ENCODE results near the gene NSRP1. TPM values are rescaled to one million over a fixed set of nuclear protein-coding genes. Genes with fewer than 3 reads are reported as not detected.

NSRP1 gene
- total RNA-seq, 4 donors from 2014 or later: 16.2 to 60.2 (median 42.7) TPM

- no peaks in the 10 kb centered on the region for H3K36me3 ChIP-seq
- in situ Hi-C loops (cut with MboI; ENCODE audit: low pct_ligation_motif_present in 1 of 4, low pct_unique_long_range_greater_than_20kb in 1 of 4, low sequenced_read_pairs in 3 of 4): no loop called here
- no peak overlapping the region for H3K4me3 ChIP-seq
- no peak for DNase-seq
- H3K27ac ChIP-seq: no peak overlapping the region
- no peak for TF ChIP-seq EP300 (IDR thresholded peaks at IDR 0.05; ENCODE audit: low read depth)
- no peak for TF ChIP-seq CTCF (IDR thresholded peaks at IDR 0.05)
- TF ChIP-seq POLR2A (IDR thresholded peaks at IDR 0.05): no peak
- TF ChIP-seq POLR2AphosphoS5 (IDR thresholded peaks at IDR 0.05): no peak
- no peaks in the 10 kb centered on the region for H3K4me1 ChIP-seq
- no peaks in the 10 kb centered on the region for H3K9me3 ChIP-seq
- 60% methylated on average over 3 of the region's 3 CpGs; no CpG with 5 or more reads in 1 of the 2 donors for WGBS, 2 donors (ENCODE audit: low coverage in 1 of 2)
- intact Hi-C loops (cut with DNase I; ENCODE audit: low total_unique reads): no loop called here
- peaks cover 4% of the 10 kb centered on the region for H3K27me3 ChIP-seq
These were observed 91.6 kb downstream of the NSRP1 start for GRCh38 chr17:30208214-30208613.

DNA sequence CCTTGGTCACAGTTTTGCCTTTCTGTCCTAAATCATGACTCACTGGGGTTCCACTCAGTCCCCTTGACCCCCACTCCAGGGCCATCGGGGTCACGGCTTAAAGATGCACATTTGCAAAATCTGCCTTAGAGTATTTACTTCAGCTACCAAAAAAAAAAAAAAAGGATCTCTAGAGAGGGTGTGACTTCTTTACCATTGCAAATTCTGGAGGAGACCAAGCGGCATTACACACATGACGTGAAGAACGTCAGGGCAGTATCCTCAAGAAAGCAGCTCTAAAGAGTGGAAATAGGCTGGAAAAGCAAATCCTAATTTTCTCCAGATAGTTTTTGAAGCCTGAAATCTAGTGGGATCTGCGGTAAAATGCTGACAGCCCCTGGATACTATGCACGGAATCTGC is 93.3 kb downstream of the NSRP1 start:
- Histone ChIP-seq H3K27me3 (no peaks in the 10 kb centered on the region), H3K36me3 (no peaks in the 10 kb centered on the region), H3K4me3 (no peak overlapping the region), H3K4me1 (no peaks in the 10 kb centered on the region), H3K27ac (no peak overlapping the region), H3K9me3 (no peaks in the 10 kb centered on the region)
- 90 to 95% methylated on average over 5 to 7 of the region's 7 CpGs for WGBS, 2 donors (ENCODE audit: low coverage in 1 of 2)
- DNase-seq: no peak
- TF ChIP-seq POLR2AphosphoS5 (IDR thresholded peaks at IDR 0.05) (no peak), EP300 (IDR thresholded peaks at IDR 0.05; ENCODE audit: low read depth) (no peak), CTCF (IDR thresholded peaks at IDR 0.05) (no peak), POLR2A (IDR thresholded peaks at IDR 0.05) (no peak)
- in situ Hi-C loops (cut with MboI; ENCODE audit: low pct_ligation_motif_present in 1 of 4, low pct_unique_long_range_greater_than_20kb in 1 of 4, low sequenced_read_pairs in 3 of 4) (no loop called here), intact Hi-C loops (cut with DNase I; ENCODE audit: low total_unique reads) (no loop called here)

DNA sequence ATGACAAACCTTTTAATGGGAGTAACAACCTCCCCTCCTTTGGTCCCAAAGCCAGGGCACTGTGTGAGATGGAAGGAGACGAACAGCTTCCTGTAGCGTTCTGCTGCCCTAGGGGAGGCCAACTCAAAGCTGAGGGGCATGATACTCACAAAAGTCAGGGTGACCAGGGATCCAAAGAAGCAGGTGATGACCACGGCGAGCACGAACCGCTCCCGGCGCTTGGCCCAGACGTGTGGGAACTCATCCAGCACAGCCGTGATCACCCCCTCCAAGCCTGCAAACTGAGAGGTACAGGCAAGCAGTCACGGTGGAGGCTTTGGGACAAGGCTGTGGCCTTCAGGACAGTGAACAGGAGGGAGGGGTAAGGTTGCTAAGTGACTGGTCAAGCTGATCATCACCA is 93.8 kb downstream of the NSRP1 start:
- TF ChIP-seq POLR2AphosphoS5 (IDR thresholded peaks at IDR 0.05) (no peak), EP300 (IDR thresholded peaks at IDR 0.05; ENCODE audit: low read depth) (no peak), POLR2A (IDR thresholded peaks at IDR 0.05) (no peak), CTCF (IDR thresholded peaks at IDR 0.05) (no peak)
- Histone ChIP-seq H3K36me3 (no peaks in the 10 kb centered on the region), H3K9me3 (no peaks in the 10 kb centered on the region), H3K4me1 (no peaks in the 10 kb centered on the region), H3K4me3 (no peak overlapping the region), H3K27me3 (no peaks in the 10 kb centered on the region), H3K27ac (no peak overlapping the region)
- intact Hi-C loops (cut with DNase I; ENCODE audit: low total_unique reads) (no loop called here), in situ Hi-C loops (cut with MboI; ENCODE audit: low pct_ligation_motif_present in 1 of 4, low pct_unique_long_range_greater_than_20kb in 1 of 4, low sequenced_read_pairs in 3 of 4) (no loop called here)
- WGBS, 2 donors (ENCODE audit: low coverage in 1 of 2): 92% methylated on average over 11 of the region's 11 CpGs; no CpG with 5 or more reads in 1 of the 2 donors
- DNase-seq: no peak

DNA sequence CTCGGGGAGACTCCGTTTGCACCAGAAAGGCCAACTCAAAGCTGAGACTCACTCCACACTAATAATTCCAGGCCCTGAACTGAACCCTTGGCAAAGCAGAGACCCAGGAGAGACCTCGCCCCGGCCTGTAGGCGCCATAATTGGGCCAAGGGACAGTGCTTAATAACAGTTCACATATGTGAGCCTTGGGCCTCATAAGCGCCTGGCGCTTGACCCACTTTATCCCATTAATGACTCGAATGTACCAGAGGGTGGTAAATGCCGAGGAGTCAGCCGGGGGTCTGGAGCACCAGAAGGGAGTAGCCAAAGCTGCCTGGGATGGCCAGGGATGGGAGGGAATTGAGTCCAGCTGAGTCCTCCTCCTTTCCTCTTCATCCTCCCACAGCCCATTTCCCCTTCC is 94.3 kb downstream of the NSRP1 start:
- DNase-seq: no peak
- no peaks in the 10 kb centered on the region for H3K9me3 ChIP-seq
- TF ChIP-seq EP300 (IDR thresholded peaks at IDR 0.05; ENCODE audit: low read depth): no peak
- no peak for TF ChIP-seq POLR2A (IDR thresholded peaks at IDR 0.05)
- H3K27me3 ChIP-seq: no peaks in the 10 kb centered on the region
- no peak overlapping the region for H3K27ac ChIP-seq
- no peak overlapping the region for H3K4me3 ChIP-seq
- WGBS, 2 donors (ENCODE audit: low coverage in 1 of 2): 94% methylated on average over 10 of the region's 10 CpGs; no CpG with 5 or more reads in 1 of the 2 donors
- no peaks in the 10 kb centered on the region for H3K36me3 ChIP-seq
- intact Hi-C loops (cut with DNase I; ENCODE audit: low total_unique reads): no loop called here
- in situ Hi-C loops (cut with MboI; ENCODE audit: low pct_ligation_motif_present in 1 of 4, low pct_unique_long_range_greater_than_20kb in 1 of 4, low sequenced_read_pairs in 3 of 4): no loop called here
- H3K4me1 ChIP-seq: no peaks in the 10 kb centered on the region

GRCh38 chr17:30211371-30211770 is 94.8 kb downstream of the NSRP1 start:
- in situ Hi-C loops (cut with MboI; ENCODE audit: low pct_ligation_motif_present in 1 of 4, low pct_unique_long_range_greater_than_20kb in 1 of 4, low sequenced_read_pairs in 3 of 4): no loop called here
- no peaks in the 10 kb centered on the region for H3K36me3 ChIP-seq
- no peaks in the 10 kb centered on the region for H3K27me3 ChIP-seq
- WGBS, 2 donors (ENCODE audit: low coverage in 1 of 2): 86 to 89% methylated on average over 3 to 6 of the region's 6 CpGs
- no peak overlapping the region for H3K27ac ChIP-seq
- intact Hi-C loops (cut with DNase I; ENCODE audit: low total_unique reads): no loop called here
- H3K9me3 ChIP-seq: no peaks in the 10 kb centered on the region
- no peaks in the 10 kb centered on the region for H3K4me1 ChIP-seq
- TF ChIP-seq EP300 (IDR thresholded peaks at IDR 0.05; ENCODE audit: low read depth) (no peak), CTCF (IDR thresholded peaks at IDR 0.05) (no peak), POLR2A (IDR thresholded peaks at IDR 0.05) (no peak), POLR2AphosphoS5 (IDR thresholded peaks at IDR 0.05) (no peak)
- DNase-seq: no peak
- H3K4me3 ChIP-seq: no peak overlapping the region
